ENCODE measurements around the gene TIGD3.

TIGD3 gene

GRCh38 chr11:65310215-65310614, 44.3 kb upstream of the TIGD3 start:
- Histone ChIP-seq H3K9ac (ENCODE audit: low read length) (no peak overlapping the region), H3K4me3 (ENCODE audit: low read depth, low read length, poor library complexity, severe bottlenecking) (no peak overlapping the region), H3K4me1 (ENCODE audit: insufficient read depth, low read length, severe bottlenecking) (peaks cover 3% of the 10 kb centered on the region), H3K79me2 (ENCODE audit: insufficient read depth, low read length) (no peaks in the 10 kb centered on the region), H3K27ac (ENCODE audit: low read depth, low read length, poor library complexity, severe bottlenecking) (no peak overlapping the region), H3F3A (ENCODE audit: insufficient read depth, low read length) (no peaks in the 10 kb centered on the region), H2AFZ (ENCODE audit: low read length) (no peak overlapping the region), H4K20me1 (ENCODE audit: insufficient read depth, low read length) (no peaks in the 10 kb centered on the region), H3K27me3 (ENCODE audit: insufficient read depth, low read length) (peaks cover 9% of the 10 kb centered on the region; the same call in 1 of the 2 replicates), H3K9me3 (ENCODE audit: low read length) (no peaks in the 10 kb centered on the region), H3K36me3 (ENCODE audit: insufficient read depth, low read length) (no peaks in the 10 kb centered on the region; the same call in 1 of the 2 replicates), H3K9me2 (ENCODE audit: low read depth, low read length) (no peaks in the 10 kb centered on the region), H3K4me2 (ENCODE audit: low read length) (no peak overlapping the region)
- no peak for TF ChIP-seq CTCF (IDR thresholded peaks at IDR 0.05; ENCODE audit: low read length)

GRCh38 chr11:65310736-65311135, 43.8 kb upstream of the TIGD3 start:
- H3K9ac ChIP-seq (ENCODE audit: low read length) = no peak overlapping the region
- no peak for TF ChIP-seq CTCF (IDR thresholded peaks at IDR 0.05; ENCODE audit: low read length)
- no peak for TF ChIP-seq EZH2 (IDR thresholded peaks at IDR 0.05; ENCODE audit: borderline replicate concordance, low read length)
- H3K9me2 ChIP-seq (ENCODE audit: low read depth, low read length) = no peaks in the 10 kb centered on the region
- H3K4me1 ChIP-seq (ENCODE audit: insufficient read depth, low read length, severe bottlenecking) = peaks cover 6% of the 10 kb centered on the region
- H3K27me3 ChIP-seq (ENCODE audit: insufficient read depth, low read length) = peaks cover 9% of the 10 kb centered on the region; the same call in 1 of the 2 replicates
- no peaks in the 10 kb centered on the region for H3K79me2 ChIP-seq (ENCODE audit: insufficient read depth, low read length)
- no peaks in the 10 kb centered on the region for H3K36me3 ChIP-seq (ENCODE audit: insufficient read depth, low read length)
- no peaks in the 10 kb centered on the region for H3K9me3 ChIP-seq (ENCODE audit: low read length)
- H2AFZ ChIP-seq (ENCODE audit: low read length) = no peak overlapping the region
- H3K4me3 ChIP-seq (ENCODE audit: low read depth, low read length, poor library complexity, severe bottlenecking) = no peak overlapping the region
- H3F3A ChIP-seq (ENCODE audit: insufficient read depth, low read length) = no peaks in the 10 kb centered on the region
- no peak overlapping the region for H3K4me2 ChIP-seq (ENCODE audit: low read length)
- no peaks in the 10 kb centered on the region for H4K20me1 ChIP-seq (ENCODE audit: insufficient read depth, low read length)
- no peak overlapping the region for H3K27ac ChIP-seq (ENCODE audit: low read depth, low read length, poor library complexity, severe bottlenecking)

- Histone ChIP-seq H3K9me2 (ENCODE audit: low read depth, low read length) (no peaks in the 10 kb centered on the region), H3K36me3 (ENCODE audit: insufficient read depth, low read length) (no peaks in the 10 kb centered on the region), H3K9me3 (ENCODE audit: low read length) (no peaks in the 10 kb centered on the region), H4K20me1 (ENCODE audit: insufficient read depth, low read length) (no peaks in the 10 kb centered on the region), H3K9ac (ENCODE audit: low read length) (no peak overlapping the region), H2AFZ (ENCODE audit: low read length) (no peak overlapping the region), H3K27me3 (ENCODE audit: insufficient read depth, low read length) (peaks cover 9% of the 10 kb centered on the region; the same call in 1 of the 2 replicates), H3K4me3 (ENCODE audit: low read depth, low read length, poor library complexity, severe bottlenecking) (no peak overlapping the region), H3F3A (ENCODE audit: insufficient read depth, low read length) (no peaks in the 10 kb centered on the region), H3K27ac (ENCODE audit: low read depth, low read length, poor library complexity, severe bottlenecking) (no peak overlapping the region), H3K4me1 (ENCODE audit: insufficient read depth, low read length, severe bottlenecking) (peaks cover 6% of the 10 kb centered on the region), H3K79me2 (ENCODE audit: insufficient read depth, low read length) (no peaks in the 10 kb centered on the region), H3K4me2 (ENCODE audit: low read length) (no peak overlapping the region)
- TF ChIP-seq CTCF (IDR thresholded peaks at IDR 0.05; ENCODE audit: low read length) = no peak
- TF ChIP-seq EZH2 (IDR thresholded peaks at IDR 0.05; ENCODE audit: borderline replicate concordance, low read length) = no peak
Measured at GRCh38 chr11:65311170-65311678, 43.3 kb upstream of the TIGD3 start.
